Kidney (tissue), 14 donors: ENCODE measurements around the gene CAPN15. TPM values are rescaled to one million over a fixed set of nuclear protein-coding genes. Genes with fewer than 3 reads are reported as not detected.

ENCODE experiments used
- DNase-seq, 5 donors: peaks; one replicate each; pipeline ENCODE4 v3.0.0-alpha.2; 2013 to 2020
- FAIRE-seq: peaks from 2 replicates; lab custom pipeline; 2012; peaks lifted over from hg19 to GRCh38; lab: Jason Lieb, UNC
- H3K27ac ChIP-seq, 2 donors: one replicate each; pipeline ENCODE4 v1.7.0; 2013; ENCODE audit warnings: low read depth in 2 of 2, low read length in 2 of 2, inconsistent platforms in 1 of 2
- H3K27me3 ChIP-seq: one replicate; pipeline ENCODE4 v1.7.1; 2013; ENCODE audit warnings: low read length, inconsistent platforms; ENCODE audit not compliant: control insufficient read depth, insufficient read depth
- H3K36me3 ChIP-seq, 3 donors: one replicate each; pipeline versions ENCODE4 v1.7.0 to v1.7.1; 2013; ENCODE audit warnings: low read length in 3 of 3, control low read depth in 1 of 3, inconsistent platforms in 1 of 3; ENCODE audit not compliant: insufficient read depth in 3 of 3, control insufficient read depth in 2 of 3
- H3K4me1 ChIP-seq, 3 donors: one replicate each; pipeline versions ENCODE4 v1.7.0 to v1.7.1; 2013; ENCODE audit warnings: low read length in 3 of 3, inconsistent platforms in 1 of 3, low read depth in 1 of 3; ENCODE audit not compliant: control insufficient read depth in 2 of 3, insufficient read depth in 2 of 3
- H3K4me3 ChIP-seq, 3 donors: one replicate each; pipeline versions ENCODE4 v1.7.0 to v1.8.1; 2013; ENCODE audit warnings: low read length in 3 of 3, control low read depth in 1 of 3, inconsistent platforms in 1 of 3
- H3K9ac ChIP-seq, 3 donors: one replicate each; pipeline versions ENCODE4 v1.7.0 to v1.7.1; 2013; ENCODE audit warnings: low read length in 3 of 3, control low read depth in 1 of 3, inconsistent platforms in 1 of 3
- H3K9me3 ChIP-seq, 3 donors: one replicate each; pipeline versions ENCODE4 v1.7.0 to v1.7.1; 2013; ENCODE audit warnings: low read length in 3 of 3, control low read depth in 1 of 3, inconsistent platforms in 1 of 3; ENCODE audit not compliant: control insufficient read depth in 2 of 3, insufficient read depth in 1 of 3
- intact Hi-C: fragments of 100-400 bp; cut with DNase I; formaldehyde crosslinking; loops from one replicate; pipeline ENCODE4 v1.11.1; 2022
- polyA plus RNA-seq: library from polyadenylated mRNA; stranded (reverse); fragments of 350-450 nt; fragmentation: Illumina TruSeq; extraction: RNeasy Lipid Tissue Mini Kit (QIAGEN cat#74804); gene quantifications from one replicate; pipeline ENCODE4 v1.2.3, GENCODE V29; 2014; ENCODE audit warnings: low read depth, low replicate concordance; ENCODE audit not compliant: insufficient read depth
- total RNA-seq: library from RNA; stranded (reverse); fragmentation: NEBNext Ultra II Directional; extraction: Animal tissue kit (Norgen Biotek cat#: 25700); gene quantifications from one replicate; pipeline ENCODE4 v1.2.1, GENCODE V29; 2021
- TF ChIP-seq, protein P1 (sequence below): IDR thresholded peaks from 3 replicates; pipeline ENCODE4 v1.5.1; 2012; ENCODE audit warnings: mild to moderate bottlenecking, moderate library complexity, borderline replicate concordance; ENCODE audit not compliant: insufficient read depth; ENCODE audit errors: extremely low read depth
- donor health status: control.
- donor health status: control.
- donor health status: control.
- donor health status: control.
- donor health status: control.
- donor health status: DM: yes; HTN: yes; CAD: no.
- donor health status: Normal renal cell carcinoma (clear cell type).

The CAPN15 gene
- total and polyA plus RNA-seq, 2 donors from 2014 or later, result 17.9 to 52.9 TPM

GRCh38 chr16:513950-514349 lies 13.6 kb upstream of the CAPN15 start:
- no peak for DNase-seq
- H3K4me3 ChIP-seq, result no peak overlapping the region
- no peaks in the 10 kb centered on the region for H3K4me1 ChIP-seq
- TF ChIP-seq, protein P1, sequence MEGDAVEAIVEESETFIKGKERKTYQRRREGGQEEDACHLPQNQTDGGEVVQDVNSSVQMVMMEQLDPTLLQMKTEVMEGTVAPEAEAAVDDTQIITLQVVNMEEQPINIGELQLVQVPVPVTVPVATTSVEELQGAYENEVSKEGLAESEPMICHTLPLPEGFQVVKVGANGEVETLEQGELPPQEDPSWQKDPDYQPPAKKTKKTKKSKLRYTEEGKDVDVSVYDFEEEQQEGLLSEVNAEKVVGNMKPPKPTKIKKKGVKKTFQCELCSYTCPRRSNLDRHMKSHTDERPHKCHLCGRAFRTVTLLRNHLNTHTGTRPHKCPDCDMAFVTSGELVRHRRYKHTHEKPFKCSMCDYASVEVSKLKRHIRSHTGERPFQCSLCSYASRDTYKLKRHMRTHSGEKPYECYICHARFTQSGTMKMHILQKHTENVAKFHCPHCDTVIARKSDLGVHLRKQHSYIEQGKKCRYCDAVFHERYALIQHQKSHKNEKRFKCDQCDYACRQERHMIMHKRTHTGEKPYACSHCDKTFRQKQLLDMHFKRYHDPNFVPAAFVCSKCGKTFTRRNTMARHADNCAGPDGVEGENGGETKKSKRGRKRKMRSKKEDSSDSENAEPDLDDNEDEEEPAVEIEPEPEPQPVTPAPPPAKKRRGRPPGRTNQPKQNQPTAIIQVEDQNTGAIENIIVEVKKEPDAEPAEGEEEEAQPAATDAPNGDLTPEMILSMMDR, result no peak
- peaks cover 2 to 27% (median 14%) of the 10 kb centered on the region in 3 donors for H3K36me3 ChIP-seq
- H3K9me3 ChIP-seq, result no peaks in the 10 kb centered on the region
- H3K27ac ChIP-seq, result no peak overlapping the region
- no peaks in the 10 kb centered on the region for H3K27me3 ChIP-seq
- intact Hi-C loops, result no loop called here
- no peak overlapping the region for H3K9ac ChIP-seq
- no peak for FAIRE-seq

- Histone ChIP-seq H3K9me3 (no peaks in the 10 kb centered on the region), H3K9ac (no peak overlapping the region)
- DNase-seq, result no peak
Measured at GRCh38 chr16:515175-515938, 12.2 kb upstream of the CAPN15 start.

GRCh38 chr16:515939-516226 lies 11.6 kb upstream of the CAPN15 start:
- no peak for DNase-seq
- H3K9ac ChIP-seq, result no peak overlapping the region
- no peaks in the 10 kb centered on the region for H3K4me1 ChIP-seq
- no peaks in the 10 kb centered on the region for H3K9me3 ChIP-seq
- H3K27ac ChIP-seq, result no peak overlapping the region
- H3K4me3 ChIP-seq, result no peak overlapping the region
- H3K27me3 ChIP-seq, result no peaks in the 10 kb centered on the region
- intact Hi-C loops, result no loop called here
- no peak for FAIRE-seq
- TF ChIP-seq, protein P1, result no peak
- peaks cover 2 to 42% (median 28%) of the 10 kb centered on the region in 3 donors for H3K36me3 ChIP-seq

More at GRCh38 chr16:515175-515938, 12.2 kb upstream of the CAPN15 start:
- H3K27ac ChIP-seq, result no peak overlapping the region
- peaks cover 2 to 39% (median 23%) of the 10 kb centered on the region in 3 donors for H3K36me3 ChIP-seq
- intact Hi-C loops, result no loop called here
- no peaks in the 10 kb centered on the region for H3K4me1 ChIP-seq
- no peak for FAIRE-seq
- TF ChIP-seq, protein P1, result no peak
- no peak overlapping the region for H3K4me3 ChIP-seq
- no peaks in the 10 kb centered on the region for H3K27me3 ChIP-seq
